PC-9 (cell line): ENCODE data around the gene RMI1. TPM values are rescaled to one million over a fixed set of nuclear protein-coding genes. Genes with fewer than 3 reads are reported as not detected.

ENCODE experiments used
- BruUV-seq: library from RNA; stranded (reverse); fragments of 400-500 nt; replicated peaks from 2 replicates; lab custom pipeline; 2021; lab: Mats Ljungman, UMichigan
- CTCF ChIA-PET: fragments of 300-600 bp; sonication (Branson Sonifier 250); formaldehyde crosslinking; loops from one replicate; lab custom pipeline; 2022; ENCODE audit warnings: antibody characterized with exemption; lab: Charles Lee
- POLR2A ChIA-PET: fragments of 300-600 bp; sonication (Branson Sonifier 250); formaldehyde crosslinking; loops from one replicate; lab custom pipeline; 2022; ENCODE audit warnings: antibody characterized with exemption; ENCODE audit not compliant: unreplicated experiment; lab: Charles Lee
- DNase-seq, 2 experiments: peaks; one replicate each; pipeline versions ENCODE4 v3.0.0 to v3.0.0-alpha.2; 2015 to 2022; ENCODE audit warnings: mixed read lengths in 1 of 2
- H2AFZ ChIP-seq: fragments of 200-600 bp; sonication (generic); 2 replicates; pipeline ENCODE4 v1.8.1; 2017; ENCODE audit warnings: antibody characterized with exemption
- H3F3A ChIP-seq: fragments of 200-600 bp; sonication (generic); 2 replicates; pipeline ENCODE4 v1.8.1; 2017; ENCODE audit warnings: antibody characterized with exemption, mild to moderate bottlenecking, low read depth; ENCODE audit not compliant: insufficient read depth
- H3K27ac ChIP-seq: fragments of 200-600 bp; sonication (generic); 2 replicates; pipeline ENCODE4 v1.6.1; 2016; ENCODE audit warnings: mixed run types
- H3K27me3 ChIP-seq: fragments of 200-600 bp; sonication (generic); 2 replicates; pipeline ENCODE4 v1.6.1; 2016; ENCODE audit warnings: low read depth, mixed run types; ENCODE audit not compliant: insufficient read depth
- H3K36me3 ChIP-seq: fragments of 200-600 bp; sonication (generic); 2 replicates; pipeline ENCODE4 v1.6.1; 2016; ENCODE audit warnings: low read depth, mixed run types
- H3K4me1 ChIP-seq: fragments of 200-600 bp; sonication (generic); replicated peaks from 2 replicates; pipeline ENCODE4 v1.6.1; 2016; ENCODE audit warnings: mixed run types; ENCODE audit not compliant: insufficient read depth
- H3K4me2 ChIP-seq: fragments of 200-600 bp; sonication (generic); 2 replicates; pipeline ENCODE4 v1.6.1; 2017; ENCODE audit warnings: mixed run types
- H3K4me3 ChIP-seq: fragments of 200-600 bp; sonication (generic); 2 replicates; pipeline ENCODE4 v1.6.1; 2016; ENCODE audit warnings: mixed run types
- H3K79me2 ChIP-seq: fragments of 200-600 bp; sonication (generic); 2 replicates; pipeline ENCODE4 v1.6.1; 2017; ENCODE audit warnings: low read depth, mixed run types
- H3K9me2 ChIP-seq: fragments of 200-600 bp; sonication (generic); 2 replicates; pipeline ENCODE4 v1.8.1; 2017; ENCODE audit warnings: mild to moderate bottlenecking; ENCODE audit not compliant: insufficient read depth
- H3K9me3 ChIP-seq: fragments of 200-600 bp; sonication (generic); 2 replicates; pipeline ENCODE4 v1.8.1; 2016; ENCODE audit warnings: low read depth; ENCODE audit not compliant: insufficient read depth
- H4K20me1 ChIP-seq: fragments of 200-600 bp; sonication (generic); 2 replicates; pipeline ENCODE4 v1.8.1; 2017; ENCODE audit not compliant: insufficient read depth
- CTCF ChIP-seq: fragments of 200-600 bp; sonication (generic); conservative IDR thresholded peaks from 2 replicates; pipeline ENCODE4 v1.6.1; 2017; ENCODE audit warnings: mixed run types, antibody characterized with exemption, mild to moderate bottlenecking, moderate library complexity
- EZH2 ChIP-seq: fragments of 200-600 bp; sonication (generic); IDR thresholded peaks from 2 replicates; pipeline ENCODE4 v1.8.0; 2017; ENCODE audit warnings: antibody characterized with exemption, low read depth
- intact Hi-C: fragments of 100-400 bp; cut with micrococcal nuclease; formaldehyde crosslinking; loops from one replicate; pipeline ENCODE4 v1.10.0; 2022; ENCODE audit not compliant: unreplicated experiment
- total RNA-seq: library from RNA; stranded (reverse); gene quantifications from 2 replicates; pipeline ENCODE4 v1.2.3, GENCODE V29; 2021

Gene RMI1
- total RNA-seq, 1 experiment from 2014 or later: 19.2 TPM

- H4K20me1 ChIP-seq: no peaks in the 10 kb centered on the region
- H3K27me3 ChIP-seq: no peaks in the 10 kb centered on the region
- CTCF ChIA-PET: no interaction called here
- H2AFZ ChIP-seq: no peak overlapping the region
- H3K27ac ChIP-seq: no peak overlapping the region
- H3K4me3 ChIP-seq: no peak overlapping the region
- H3K79me2 ChIP-seq: no peaks in the 10 kb centered on the region
- POLR2A ChIA-PET: no interaction called here
- intact Hi-C loops: no loop called here
- H3K36me3 ChIP-seq: no peaks in the 10 kb centered on the region
- BruUV-seq: no TSS peak
- TF ChIP-seq EZH2 (no peak), CTCF (no peak)
- no peaks in the 10 kb centered on the region for H3K4me1 ChIP-seq
- H3K4me2 ChIP-seq: no peak overlapping the region
- no peak for DNase-seq
- H3K9me3 ChIP-seq: no peaks in the 10 kb centered on the region
- no peaks in the 10 kb centered on the region for H3K9me2 ChIP-seq
- H3F3A ChIP-seq: no peaks in the 10 kb centered on the region
These were observed 27.1 kb downstream of the RMI1 start for GRCh38 chr9:84007662-84008061.

GRCh38 chr9:84024041-84024575, 43.5 kb downstream of the RMI1 start:
- no peaks in the 10 kb centered on the region for H3K79me2 ChIP-seq
- ChIA-PET POLR2A (no interaction called here), CTCF (no interaction called here)

GRCh38 chr9:84027201-84027600, 46.6 kb downstream of the RMI1 start:
- no peak overlapping the region for H3K4me2 ChIP-seq
- H3K9me2 ChIP-seq: no peaks in the 10 kb centered on the region
- no peak overlapping the region for H3K27ac ChIP-seq
- POLR2A ChIA-PET: no interaction called here
- CTCF ChIA-PET: no interaction called here
- no peaks in the 10 kb centered on the region for H3F3A ChIP-seq
- H3K27me3 ChIP-seq: no peaks in the 10 kb centered on the region
- no peaks in the 10 kb centered on the region for H3K9me3 ChIP-seq
- H3K4me3 ChIP-seq: no peak overlapping the region
- H3K4me1 ChIP-seq: no peaks in the 10 kb centered on the region
- intact Hi-C loops: no loop called here
- no peaks in the 10 kb centered on the region for H3K36me3 ChIP-seq
- no peak for DNase-seq
- no TSS peak for BruUV-seq
- no peaks in the 10 kb centered on the region for H4K20me1 ChIP-seq
- no peak overlapping the region for H2AFZ ChIP-seq
- H3K79me2 ChIP-seq: no peaks in the 10 kb centered on the region
- TF ChIP-seq CTCF (no peak), EZH2 (no peak)

More at GRCh38 chr9:84024041-84024575, 43.5 kb downstream of the RMI1 start:
- Histone ChIP-seq H3K9me2 (no peaks in the 10 kb centered on the region), H3K36me3 (no peaks in the 10 kb centered on the region), H2AFZ (no peak overlapping the region), H3K27me3 (no peaks in the 10 kb centered on the region), H3K27ac (no peak overlapping the region), H3K4me1 (no peaks in the 10 kb centered on the region), H3K4me3 (no peak overlapping the region), H3K9me3 (no peaks in the 10 kb centered on the region), H3K4me2 (no peak overlapping the region), H4K20me1 (no peaks in the 10 kb centered on the region), H3F3A (no peaks in the 10 kb centered on the region)
- BruUV-seq: no TSS peak
- intact Hi-C loops: no loop called here
- TF ChIP-seq CTCF (no peak), EZH2 (no peak)
- no peak for DNase-seq
